Stimulated activated CD4-positive, alpha-beta T cell treated with anti-CD3 and anti-CD28 coated beads, Interleukin-15, amount 100 ng/mL, for 48 hours (primary cell): ENCODE data around the gene ZXDC.

Experiments
- DNase-seq, 2 donors: peaks; one replicate each; pipeline ENCODE4 v3.0.0-alpha.2; 2020; ENCODE audit warnings: low read depth in 2 of 2

The ZXDC gene

GRCh38 chr3:126488886-126489569 is 13.3 kb upstream of the ZXDC start:
- no peak for DNase-seq

- DNase-seq, result no peak
Observed at GRCh38 chr3:126488185-126488584, 12.5 kb upstream of the ZXDC start.

GRCh38 chr3:126487151-126487771 is 11.6 kb upstream of the ZXDC start:
- no peak for DNase-seq

GRCh38 chr3:126486360-126486847 is 10.7 kb upstream of the ZXDC start:
- no peak for DNase-seq

- no peak for DNase-seq
Observed at GRCh38 chr3:126485956-126486355, 10.3 kb upstream of the ZXDC start.

- no peak for DNase-seq
Observed at GRCh38 chr3:126485176-126485897, 9.6 kb upstream of the ZXDC start.

GRCh38 chr3:126484662-126485061 is 9.0 kb upstream of the ZXDC start:
- no peak for DNase-seq

- no peak for DNase-seq
Observed at GRCh38 chr3:126484148-126484547, 8.5 kb upstream of the ZXDC start.

- no peak for DNase-seq
Observed at GRCh38 chr3:126483321-126483761, 7.7 kb upstream of the ZXDC start.

GRCh38 chr3:126482503-126483255 is 7.0 kb upstream of the ZXDC start:
- DNase-seq, result no peak

- DNase-seq, result no peak
Observed at GRCh38 chr3:126481808-126482502, 6.3 kb upstream of the ZXDC start.

- no peak for DNase-seq
Observed at GRCh38 chr3:126480861-126481260, 5.2 kb upstream of the ZXDC start.

- no peak for DNase-seq
Observed at GRCh38 chr3:126480206-126480605, 4.5 kb upstream of the ZXDC start.

GRCh38 chr3:126479642-126480041 is 4.0 kb upstream of the ZXDC start:
- DNase-seq, result no peak

GRCh38 chr3:126478581-126479310 is 3.1 kb upstream of the ZXDC start:
- no peak for DNase-seq

GRCh38 chr3:126477061-126477380 is 1.3 kb upstream of the ZXDC start:
- no peak for DNase-seq

- peak in 1 of 2 donors; percentile 20 for DNase-seq
Observed at GRCh38 chr3:126476166-126477060, 722 bp upstream of the ZXDC start.

GRCh38 chr3:126474498-126475412 is 936 bp downstream of the ZXDC start:
- peak in 1 of 2 donors; percentile 24 for DNase-seq
